ENCODE measurements around the gene MRNIP. TPM values are rescaled to one million over a fixed set of nuclear protein-coding genes. Genes with fewer than 3 reads are reported as not detected.
A peak's percentile ranks its signal among the peaks of the same experiment; 100 is the strongest.

The MRNIP gene
- total and polyA plus RNA-seq, 2 of the 4 experiments (the other 2 are of a cell fraction): 6.6 to 24.7 TPM

- Histone ChIP-seq H2AK9ac (replicated peaks; ENCODE audit: low read depth, low read length, poor library complexity) (peak overlapping the region; percentile 98), H4K20me1 (ENCODE audit: insufficient read depth, low read length) (no peaks in the 10 kb centered on the region), H2BK20ac (ENCODE audit: low read depth, low read length) (no peak overlapping the region), H3K36me3 (ENCODE audit: control insufficient read depth, insufficient read depth, low read length) (peaks cover 12% of the 10 kb centered on the region), H3K23ac (ENCODE audit: low read depth, low read length) (no peak overlapping the region), H3K79me1 (ENCODE audit: low read depth in 1 of 2, low read length in 2 of 2) (peaks cover 19 to 38% of the 10 kb centered on the region in 2 experiments), H3K27ac (ENCODE audit: insufficient read depth, low read length) (peak overlapping the region; percentile 22), H2BK5ac (ENCODE audit: low read depth, low read length, poor library complexity, severe bottlenecking) (no peak overlapping the region), H3K4me1 (ENCODE audit: control insufficient read depth, insufficient read depth, low read length) (no peaks in the 10 kb centered on the region), H3K9ac (ENCODE audit: low read depth, low read length) (peak overlapping the region; percentile 58), H3K4me3 (ENCODE audit: insufficient read depth, low read depth, low read length) (peak overlapping the region; percentile 92), H3K56ac (ENCODE audit: extremely low read depth, insufficient read depth, low read length) (0 out of 2 replicates have a peak overlapping the region, but pooled peaks have one; percentile 24), H2BK120ac (ENCODE audit: low read depth, low read length) (no peak overlapping the region), H3K9me1 (ENCODE audit: insufficient read depth, low read length) (peaks cover 6% of the 10 kb centered on the region; the same call in 1 of the 2 replicates), H2BK15ac (ENCODE audit: low read depth, low read length) (no peak overlapping the region), H4K5ac (ENCODE audit: low read depth, low read length) (no peak overlapping the region), H3K4ac (ENCODE audit: low read depth, low read length) (peak overlapping the region; percentile 9; the same call in 1 of the 2 replicates), H4K91ac (ENCODE audit: insufficient read depth, low read depth, low read length) (no peak overlapping the region), H3K4me2 (ENCODE audit: low read depth, low read length) (peak overlapping the region; percentile 94), H3K14ac (replicated peaks; ENCODE audit: low read depth, low read length) (peak overlapping the region; percentile 50), H3K18ac (ENCODE audit: low read depth, low read length) (no peak overlapping the region), H4K8ac (ENCODE audit: low read depth in 2 of 2, low read length in 2 of 2) (peak overlapping the region in 1 of 2 experiments; percentile 71; a peak in 1 of 4 replicates), H3K27me3 (ENCODE audit: control insufficient read depth, insufficient read depth, low read length) (no peaks in the 10 kb centered on the region), H3K9me3 (ENCODE audit: control insufficient read depth, insufficient read depth, low read length) (peaks cover 5% of the 10 kb centered on the region; the same call in 1 of the 2 replicates), H2AK5ac (ENCODE audit: low read depth, low read length) (0 out of 2 replicates have a peak overlapping the region, but pooled peaks have one; percentile 8), H2AFZ (replicated peaks; ENCODE audit: low read length, poor library complexity) (peak overlapping the region; percentile 100)
- in situ Hi-C loops (cut with MboI; ENCODE audit: low sequenced_read_pairs): no loop called here
- dilution Hi-C loops (cut with HindIII; ENCODE audit: low sequenced_read_pairs, unreplicated experiment): no loop called here
- intact Hi-C loops (cut with micrococcal nuclease): loop anchor here (5.0 kb wide), 1 partner anchor 51 kb away; the partner anchor contains the start of gene MGAT4B
- ATAC-seq (ENCODE audit: low read depth): peak; percentile 33
- DNase-seq: peak; percentile 17
- no TSS peak for BruUV-seq (replicated peaks)
- POLR2A ChIA-PET (ENCODE audit: unreplicated experiment): no interaction called here
- TF ChIP-seq CTCF (conservative IDR thresholded peaks at IDR 0.05; ENCODE audit: low read depth, low read length) (no peak), MXI1 (IDR thresholded peaks at IDR 0.05; ENCODE audit: borderline replicate concordance, low read depth, low read length) (no peak), SMC3 (IDR thresholded peaks at IDR 0.05; ENCODE audit: low read depth, low read length) (no peak), CHD1 (IDR thresholded peaks at IDR 0.05; ENCODE audit: low read depth, low read length) (no peak), MAFK (IDR thresholded peaks at IDR 0.05; ENCODE audit: low read depth, low read length) (no peak), USF2 (IDR thresholded peaks at IDR 0.05; ENCODE audit: low read depth, low read length) (no peak), MAZ (IDR thresholded peaks at IDR 0.05; ENCODE audit: borderline replicate concordance, low read depth, low read length) (no peak), RAD21 (IDR thresholded peaks at IDR 0.05; ENCODE audit: low read length) (no peak; the same call in 1 of the 2 replicates), POLR2A (IDR thresholded peaks at IDR 0.05; ENCODE audit: low read depth, low read length) (no peak; the same call in 1 of the 2 replicates), RFX5 (IDR thresholded peaks at IDR 0.05; ENCODE audit: low read depth, low read length) (no peak), NFE2L2 (IDR thresholded peaks at IDR 0.05; ENCODE audit: low read depth, low read length) (no peak), ELK1 (IDR thresholded peaks at IDR 0.05; ENCODE audit: borderline replicate concordance, low read depth, low read length) (no peak), FOS (IDR thresholded peaks at IDR 0.05; ENCODE audit: low read depth, low read length) (no peak), BHLHE40 (IDR thresholded peaks at IDR 0.05; ENCODE audit: low read depth, low read length) (no peak), CEBPB (IDR thresholded peaks at IDR 0.05; ENCODE audit: low read depth, low read length) (no peak), RCOR1 (IDR thresholded peaks at IDR 0.05; ENCODE audit: insufficient replicate concordance, low read length) (no peak)
- CTCF ChIA-PET: no interaction called here
- WGBS, 2 experiments (ENCODE audit: extremely low coverage in 2 of 2, insufficient read length in 1 of 2): 0% methylated on average over 6 of the region's 32 CpGs; no CpG with 5 or more reads in 1 of the 2 experiments
Observed at GRCh38 chr5:179858241-179858585, 404 bp downstream of the MRNIP start.

All from IMR-90 (cell line).